ENCODE measurements around the gene ZDHHC21. TPM values are rescaled to one million over a fixed set of nuclear protein-coding genes. Genes with fewer than 3 reads are reported as not detected.

Gene ZDHHC21
- total RNA-seq, 2 donors from 2014 or later = 8.0 to 11.6 TPM

- DNase-seq (ENCODE audit: low spot score) = no peak
- intact Hi-C loops (cut with DNase I) = no loop called here
- no peaks in the 10 kb centered on the region for H3K36me3 ChIP-seq
- TF ChIP-seq, protein P1, sequence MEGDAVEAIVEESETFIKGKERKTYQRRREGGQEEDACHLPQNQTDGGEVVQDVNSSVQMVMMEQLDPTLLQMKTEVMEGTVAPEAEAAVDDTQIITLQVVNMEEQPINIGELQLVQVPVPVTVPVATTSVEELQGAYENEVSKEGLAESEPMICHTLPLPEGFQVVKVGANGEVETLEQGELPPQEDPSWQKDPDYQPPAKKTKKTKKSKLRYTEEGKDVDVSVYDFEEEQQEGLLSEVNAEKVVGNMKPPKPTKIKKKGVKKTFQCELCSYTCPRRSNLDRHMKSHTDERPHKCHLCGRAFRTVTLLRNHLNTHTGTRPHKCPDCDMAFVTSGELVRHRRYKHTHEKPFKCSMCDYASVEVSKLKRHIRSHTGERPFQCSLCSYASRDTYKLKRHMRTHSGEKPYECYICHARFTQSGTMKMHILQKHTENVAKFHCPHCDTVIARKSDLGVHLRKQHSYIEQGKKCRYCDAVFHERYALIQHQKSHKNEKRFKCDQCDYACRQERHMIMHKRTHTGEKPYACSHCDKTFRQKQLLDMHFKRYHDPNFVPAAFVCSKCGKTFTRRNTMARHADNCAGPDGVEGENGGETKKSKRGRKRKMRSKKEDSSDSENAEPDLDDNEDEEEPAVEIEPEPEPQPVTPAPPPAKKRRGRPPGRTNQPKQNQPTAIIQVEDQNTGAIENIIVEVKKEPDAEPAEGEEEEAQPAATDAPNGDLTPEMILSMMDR (IDR thresholded peaks at IDR 0.05) = no peak
- TF ChIP-seq POLR2A (IDR thresholded peaks at IDR 0.05) = no peak
- no peak for TF ChIP-seq POLR2AphosphoS5 (IDR thresholded peaks at IDR 0.05)
- no peak overlapping the region for H3K4me3 ChIP-seq
- H3K27ac ChIP-seq = no peak overlapping the region
- no peaks in the 10 kb centered on the region for H3K4me1 ChIP-seq (replicated peaks)
- 50% methylated on average over 4 of the region's 4 CpGs for WGBS
- H3K27me3 ChIP-seq (replicated peaks; ENCODE audit: insufficient read depth) = no peaks in the 10 kb centered on the region
- no peaks in the 10 kb centered on the region for H3K9me3 ChIP-seq
Measured at GRCh38 chr9:14702200-14702720, 9.0 kb upstream of the ZDHHC21 start.

- Histone ChIP-seq H3K4me3 (peak overlapping the region; percentile 78 to 79), H3K9me3 (no peaks in the 10 kb centered on the region), H3K4me1 (replicated peaks) (no peaks in the 10 kb centered on the region), H3K36me3 (no peaks in the 10 kb centered on the region), H3K27ac (peak overlapping the region; percentile 60 to 71), H3K27me3 (replicated peaks; ENCODE audit: insufficient read depth) (no peaks in the 10 kb centered on the region)
- WGBS = 2% methylated on average over 32 of the region's 35 CpGs
- TF ChIP-seq POLR2A (IDR thresholded peaks at IDR 0.05) (no peak), POLR2AphosphoS5 (IDR thresholded peaks at IDR 0.05) (no peak)
- TF ChIP-seq, protein P1 (IDR thresholded peaks at IDR 0.05) = no peak
- DNase-seq (ENCODE audit: low spot score) = peak; percentile 10
- intact Hi-C loops (cut with DNase I) = no loop called here
Measured at GRCh38 chr9:14692470-14693250, 572 bp downstream of the ZDHHC21 start.

DNA sequence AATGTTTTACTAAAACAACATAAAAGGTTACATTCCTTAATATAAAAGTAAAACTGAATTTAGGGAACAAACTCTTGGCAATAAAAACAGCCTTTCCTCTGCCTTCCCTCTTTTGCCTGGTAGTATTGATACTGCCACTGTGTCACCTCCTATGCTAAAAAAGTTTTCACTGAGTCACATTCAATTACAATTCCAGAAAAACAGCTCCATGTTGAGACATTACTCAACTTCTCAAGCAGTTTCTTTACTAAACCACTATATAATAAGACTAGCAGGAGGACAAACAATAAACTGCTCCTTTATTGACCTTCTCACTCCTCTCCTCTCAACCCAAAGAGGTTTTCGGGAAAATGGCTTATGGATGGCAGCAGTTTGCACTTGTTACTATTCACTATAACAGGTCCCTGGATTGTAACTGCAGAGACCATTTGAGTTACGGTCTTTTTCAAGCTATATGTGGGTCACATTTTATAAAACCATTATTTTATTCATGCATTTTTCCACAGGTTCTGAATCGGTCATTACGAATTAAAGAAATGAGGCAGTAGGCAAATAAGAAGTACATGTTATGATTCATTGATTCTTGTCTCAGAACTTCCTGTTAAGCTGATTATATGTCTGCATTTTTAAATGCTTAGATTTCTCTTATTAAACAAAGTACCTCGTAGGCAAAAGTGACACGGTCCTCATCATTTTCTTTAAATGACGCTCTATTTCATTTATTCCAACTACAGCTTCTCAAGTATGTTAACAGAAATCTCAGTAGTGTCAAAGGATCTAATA is 2.1 kb downstream of the ZDHHC21 start:
- no peaks in the 10 kb centered on the region for H3K36me3 ChIP-seq
- H3K9me3 ChIP-seq = no peaks in the 10 kb centered on the region
- no peak for DNase-seq (ENCODE audit: low spot score)
- WGBS = 65% methylated on average over 7 of the region's 7 CpGs
- no peak overlapping the region for H3K27ac ChIP-seq
- intact Hi-C loops (cut with DNase I) = no loop called here
- no peak for TF ChIP-seq POLR2A (IDR thresholded peaks at IDR 0.05)
- TF ChIP-seq, protein P1 (IDR thresholded peaks at IDR 0.05) = no peak
- no peak for TF ChIP-seq POLR2AphosphoS5 (IDR thresholded peaks at IDR 0.05)
- H3K4me1 ChIP-seq (replicated peaks) = no peaks in the 10 kb centered on the region
- no peaks in the 10 kb centered on the region for H3K27me3 ChIP-seq (replicated peaks; ENCODE audit: insufficient read depth)
- H3K4me3 ChIP-seq = no peak overlapping the region

- no peaks in the 10 kb centered on the region for H3K9me3 ChIP-seq
- no peak for DNase-seq (ENCODE audit: low spot score)
- H3K36me3 ChIP-seq = no peaks in the 10 kb centered on the region
- TF ChIP-seq POLR2A (IDR thresholded peaks at IDR 0.05) (no peak), POLR2AphosphoS5 (IDR thresholded peaks at IDR 0.05) (no peak)
- TF ChIP-seq, protein P1 (IDR thresholded peaks at IDR 0.05) = no peak
- H3K27me3 ChIP-seq (replicated peaks; ENCODE audit: insufficient read depth) = no peaks in the 10 kb centered on the region
- H3K4me3 ChIP-seq = no peak overlapping the region
- no peaks in the 10 kb centered on the region for H3K4me1 ChIP-seq (replicated peaks)
- H3K27ac ChIP-seq = no peak overlapping the region
- WGBS = 87% methylated on average over 12 of the region's 12 CpGs
- intact Hi-C loops (cut with DNase I) = no loop called here
Measured at GRCh38 chr9:14687042-14687719, 6.1 kb downstream of the ZDHHC21 start.

All from prostate gland (tissue), 2 donors.